ENCODE results near the gene CDH13. TPM values are rescaled to one million over a fixed set of nuclear protein-coding genes. Genes with fewer than 3 reads are reported as not detected.

The CDH13 gene
- total and polyA plus RNA-seq, 3 experiments from 2014 or later: not detected

- no peak for DNase-seq
- peak overlapping the region in 1 of 8 donors; percentile 52 for H3K27ac Mint-ChIP-seq
- no peaks in the 10 kb centered on the region for H3K9me3 ChIP-seq (ENCODE audit: low read length)
- CTCF ChIA-PET: no interaction called here
- no peak overlapping the region for H3K27ac ChIP-seq (ENCODE audit: low read depth, low read length)
- no peak overlapping the region for H3K4me3 Mint-ChIP-seq
- no peaks in the 10 kb centered on the region for H3K27me3 ChIP-seq (ENCODE audit: insufficient read depth, low read length, poor library complexity, severe bottlenecking)
- no peaks in the 10 kb centered on the region for H3K27me3 Mint-ChIP-seq
- H3K4me3 ChIP-seq (ENCODE audit: low read length): no peak overlapping the region
- no peaks in the 10 kb centered on the region for H3K36me3 Mint-ChIP-seq
- no peaks in the 10 kb centered on the region for H3K4me1 ChIP-seq (ENCODE audit: insufficient read depth, low read length)
- H3K9me3 Mint-ChIP-seq: peaks cover 0 to 2% (median 0%) of the 10 kb centered on the region in 5 donors
- H3K36me3 ChIP-seq (ENCODE audit: insufficient read depth, low read length): no peaks in the 10 kb centered on the region
- POLR2A ChIA-PET: no interaction called here
- H3K4me1 Mint-ChIP-seq: no peaks in the 10 kb centered on the region
Observed at GRCh38 chr16:82694239-82694874, 67.6 kb downstream of the CDH13 start.

DNA sequence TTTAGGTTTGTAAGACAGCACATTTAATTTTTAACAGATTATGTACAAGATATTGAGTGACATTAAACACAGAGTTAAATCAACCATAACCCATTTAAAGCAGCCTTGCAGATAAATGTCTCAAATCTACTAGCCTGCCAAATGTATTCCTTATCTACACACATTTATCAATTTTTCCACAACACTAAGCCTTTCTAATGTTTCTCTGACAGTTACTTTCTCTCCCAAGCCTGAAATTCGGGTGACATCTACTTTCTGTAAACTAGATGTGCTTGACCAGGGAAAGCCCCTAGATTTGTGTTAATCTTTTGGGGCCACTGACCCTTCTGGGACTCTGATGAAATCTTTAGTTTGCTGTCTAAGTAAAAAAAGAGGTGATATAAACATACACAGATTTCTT lies 69.0 kb downstream of the CDH13 start:
- Mint-ChIP-seq H3K4me3 (no peak overlapping the region), H3K27me3 (no peaks in the 10 kb centered on the region), H3K9me3 (peaks cover 0 to 2% (median 0%) of the 10 kb centered on the region in 5 donors), H3K4me1 (peaks cover 0 to 3% (median 0%) of the 10 kb centered on the region in 3 donors), H3K36me3 (no peaks in the 10 kb centered on the region), H3K27ac (no peak overlapping the region)
- ChIA-PET CTCF (no interaction called here), POLR2A (no interaction called here)
- DNase-seq: no peak
- Histone ChIP-seq H3K4me1 (ENCODE audit: insufficient read depth, low read length) (no peaks in the 10 kb centered on the region), H3K9me3 (ENCODE audit: low read length) (no peaks in the 10 kb centered on the region), H3K4me3 (ENCODE audit: low read length) (no peak overlapping the region), H3K36me3 (ENCODE audit: insufficient read depth, low read length) (no peaks in the 10 kb centered on the region), H3K27ac (ENCODE audit: low read depth, low read length) (no peak overlapping the region), H3K27me3 (ENCODE audit: insufficient read depth, low read length, poor library complexity, severe bottlenecking) (no peaks in the 10 kb centered on the region)

GRCh38 chr16:82699260-82699659 lies 72.5 kb downstream of the CDH13 start:
- H3K4me3 Mint-ChIP-seq: no peak overlapping the region
- no peaks in the 10 kb centered on the region for H3K4me1 ChIP-seq (ENCODE audit: insufficient read depth, low read length)
- no peaks in the 10 kb centered on the region for H3K36me3 ChIP-seq (ENCODE audit: insufficient read depth, low read length)
- ChIA-PET POLR2A (no interaction called here), CTCF (no interaction called here)
- no peak for DNase-seq
- no peaks in the 10 kb centered on the region for H3K9me3 ChIP-seq (ENCODE audit: low read length)
- peaks cover 4 to 6% of the 10 kb centered on the region in 2 donors for H3K27me3 Mint-ChIP-seq
- H3K4me1 Mint-ChIP-seq: peaks cover 5 to 9% (median 6%) of the 10 kb centered on the region in 3 donors
- H3K36me3 Mint-ChIP-seq: no peaks in the 10 kb centered on the region
- no peak overlapping the region for H3K27ac Mint-ChIP-seq
- peaks cover 0 to 2% (median 0%) of the 10 kb centered on the region in 5 donors for H3K9me3 Mint-ChIP-seq
- no peaks in the 10 kb centered on the region for H3K27me3 ChIP-seq (ENCODE audit: insufficient read depth, low read length, poor library complexity, severe bottlenecking)
- H3K4me3 ChIP-seq (ENCODE audit: low read length): no peak overlapping the region
- no peak overlapping the region for H3K27ac ChIP-seq (ENCODE audit: low read depth, low read length)

- Mint-ChIP-seq H3K36me3 (no peaks in the 10 kb centered on the region), H3K27me3 (peaks cover 6% of the 10 kb centered on the region in 2 donors), H3K4me3 (no peak overlapping the region), H3K4me1 (peaks cover 5 to 9% (median 6%) of the 10 kb centered on the region in 3 donors), H3K27ac (no peak overlapping the region), H3K9me3 (peaks cover 0 to 2% (median 0%) of the 10 kb centered on the region in 5 donors)
- POLR2A ChIA-PET: no interaction called here
- Histone ChIP-seq H3K27me3 (ENCODE audit: insufficient read depth, low read length, poor library complexity, severe bottlenecking) (no peaks in the 10 kb centered on the region), H3K36me3 (ENCODE audit: insufficient read depth, low read length) (no peaks in the 10 kb centered on the region), H3K4me3 (ENCODE audit: low read length) (no peak overlapping the region), H3K9me3 (ENCODE audit: low read length) (no peaks in the 10 kb centered on the region), H3K4me1 (ENCODE audit: insufficient read depth, low read length) (no peaks in the 10 kb centered on the region), H3K27ac (ENCODE audit: low read depth, low read length) (no peak overlapping the region)
- no peak for DNase-seq
- CTCF ChIA-PET: no interaction called here
Observed at GRCh38 chr16:82699711-82700495, 73.1 kb downstream of the CDH13 start.

DNA sequence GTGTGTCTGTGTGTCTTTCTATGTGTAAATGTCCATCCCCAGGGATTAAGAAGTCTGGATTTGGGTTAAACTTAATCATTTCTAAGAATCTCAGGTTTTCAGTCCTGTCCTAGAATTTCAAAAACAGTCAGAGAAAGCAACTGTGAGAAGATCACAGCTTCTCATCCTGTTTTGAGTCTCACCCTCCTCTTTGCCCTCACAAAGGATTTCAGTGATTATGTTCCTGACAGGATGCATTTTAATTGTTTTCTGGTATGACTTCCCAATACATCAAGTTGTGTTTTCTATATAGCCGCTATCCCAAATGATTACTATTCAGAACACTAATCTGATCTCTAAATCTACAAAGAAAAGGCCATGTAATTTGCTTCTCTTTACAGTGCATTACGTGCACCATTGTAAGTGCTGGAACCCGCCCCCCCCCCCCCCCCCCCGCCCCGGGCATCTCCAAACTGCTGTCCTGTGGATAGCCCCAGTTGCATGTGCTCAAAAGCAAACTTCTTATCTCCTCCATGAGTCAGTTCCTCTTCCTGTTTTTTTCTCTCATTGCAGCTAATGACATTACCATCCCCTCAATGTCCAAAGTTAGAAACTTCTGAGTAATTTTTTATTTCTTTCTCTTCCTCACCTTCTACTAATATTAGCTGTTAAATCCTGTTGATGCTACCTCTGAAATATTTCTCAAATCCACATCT lies 73.9 kb downstream of the CDH13 start:
- Mint-ChIP-seq H3K4me1 (peaks cover 5 to 9% (median 6%) of the 10 kb centered on the region in 3 donors), H3K4me3 (no peak overlapping the region), H3K36me3 (no peaks in the 10 kb centered on the region), H3K27ac (no peak overlapping the region), H3K9me3 (peaks cover 0 to 2% (median 0%) of the 10 kb centered on the region in 5 donors), H3K27me3 (peaks cover 6 to 9% of the 10 kb centered on the region in 2 donors)
- H3K4me3 ChIP-seq (ENCODE audit: low read length): no peak overlapping the region
- H3K36me3 ChIP-seq (ENCODE audit: insufficient read depth, low read length): no peaks in the 10 kb centered on the region
- H3K4me1 ChIP-seq (ENCODE audit: insufficient read depth, low read length): no peaks in the 10 kb centered on the region
- no peaks in the 10 kb centered on the region for H3K9me3 ChIP-seq (ENCODE audit: low read length)
- H3K27ac ChIP-seq (ENCODE audit: low read depth, low read length): no peak overlapping the region
- POLR2A ChIA-PET: no interaction called here
- CTCF ChIA-PET: no interaction called here
- DNase-seq: no peak
- no peaks in the 10 kb centered on the region for H3K27me3 ChIP-seq (ENCODE audit: insufficient read depth, low read length, poor library complexity, severe bottlenecking)

DNA sequence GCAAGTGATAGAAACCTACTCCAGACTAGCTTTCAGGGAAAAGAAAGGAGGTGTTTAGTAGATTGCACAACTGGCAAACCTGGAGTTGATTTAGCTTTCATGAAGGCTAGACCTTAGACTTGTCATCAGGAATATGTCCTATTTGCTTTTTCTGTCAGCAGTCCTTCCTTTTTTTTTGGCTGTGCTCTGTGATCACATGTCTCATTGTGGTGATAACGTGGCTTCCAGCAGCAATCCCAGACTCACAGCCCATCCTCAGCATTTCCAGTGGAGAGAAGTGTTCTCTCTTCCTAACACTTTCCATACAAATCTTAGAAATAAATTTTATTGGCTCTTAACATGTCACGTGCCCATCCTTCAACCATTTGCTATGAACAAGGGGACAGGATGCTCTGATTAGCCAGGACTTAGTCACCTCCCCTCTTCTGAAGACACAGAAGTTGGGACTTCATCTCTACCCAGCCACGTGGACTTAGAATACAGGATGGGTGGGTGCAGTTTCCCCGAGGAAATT lies 74.7 kb downstream of the CDH13 start:
- Histone ChIP-seq H3K9me3 (ENCODE audit: low read length) (no peaks in the 10 kb centered on the region), H3K4me1 (ENCODE audit: insufficient read depth, low read length) (no peaks in the 10 kb centered on the region), H3K36me3 (ENCODE audit: insufficient read depth, low read length) (no peaks in the 10 kb centered on the region), H3K27ac (ENCODE audit: low read depth, low read length) (no peak overlapping the region), H3K4me3 (ENCODE audit: low read length) (no peak overlapping the region), H3K27me3 (ENCODE audit: insufficient read depth, low read length, poor library complexity, severe bottlenecking) (no peaks in the 10 kb centered on the region)
- peaks cover 5 to 9% (median 6%) of the 10 kb centered on the region in 3 donors for H3K4me1 Mint-ChIP-seq
- ChIA-PET POLR2A (no interaction called here), CTCF (no interaction called here)
- peaks cover 0 to 2% (median 0%) of the 10 kb centered on the region in 5 donors for H3K9me3 Mint-ChIP-seq
- peaks cover 6 to 9% of the 10 kb centered on the region in 2 donors for H3K27me3 Mint-ChIP-seq
- no peak overlapping the region for H3K4me3 Mint-ChIP-seq
- H3K36me3 Mint-ChIP-seq: no peaks in the 10 kb centered on the region
- no peak for DNase-seq
- no peak overlapping the region for H3K27ac Mint-ChIP-seq

DNA sequence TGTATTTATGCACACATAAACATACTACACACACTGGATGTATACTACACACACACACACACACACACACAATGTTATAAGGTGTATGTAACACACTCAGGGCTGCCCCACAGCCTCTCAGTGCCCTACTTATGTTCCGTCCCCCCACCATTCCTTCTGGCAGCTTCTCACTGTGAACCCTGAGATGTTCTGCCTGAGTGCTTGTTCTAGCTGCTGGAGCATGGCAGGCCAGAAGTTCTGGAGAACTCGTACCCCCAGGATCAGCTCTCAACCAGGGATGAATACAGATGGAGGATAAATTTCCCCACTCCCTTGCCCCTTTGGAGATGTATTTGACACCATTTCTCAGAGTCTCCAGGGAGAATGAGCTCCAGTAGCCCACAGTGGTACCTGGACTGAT lies 76.4 kb downstream of the CDH13 start:
- CTCF ChIA-PET: no interaction called here
- H3K27me3 Mint-ChIP-seq: peaks cover 6 to 10% of the 10 kb centered on the region in 2 donors

More for the DNA sequence above, 76.4 kb downstream of the CDH13 start:
- no peaks in the 10 kb centered on the region for H3K4me1 ChIP-seq (ENCODE audit: insufficient read depth, low read length)
- Mint-ChIP-seq H3K9me3 (peaks cover 0 to 2% (median 0%) of the 10 kb centered on the region in 5 donors), H3K4me3 (no peak overlapping the region), H3K27ac (no peak overlapping the region), H3K36me3 (no peaks in the 10 kb centered on the region), H3K4me1 (peaks cover 5 to 9% (median 6%) of the 10 kb centered on the region in 3 donors)
- no peak overlapping the region for H3K4me3 ChIP-seq (ENCODE audit: low read length)
- no peaks in the 10 kb centered on the region for H3K9me3 ChIP-seq (ENCODE audit: low read length)
- no peaks in the 10 kb centered on the region for H3K27me3 ChIP-seq (ENCODE audit: insufficient read depth, low read length, poor library complexity, severe bottlenecking)
- POLR2A ChIA-PET: no interaction called here
- H3K36me3 ChIP-seq (ENCODE audit: insufficient read depth, low read length): no peaks in the 10 kb centered on the region
- H3K27ac ChIP-seq (ENCODE audit: low read depth, low read length): no peak overlapping the region
- no peak for DNase-seq
